ENCODE results near the gene FHOD3. TPM values are rescaled to one million over a fixed set of nuclear protein-coding genes. Genes with fewer than 3 reads are reported as not detected.
A peak's percentile ranks its signal among the peaks of the same experiment; 100 is the strongest.

Gene FHOD3
- polyA plus RNA-seq, 2 of the 4 experiments (the other 2 are of a cell fraction): 2.5 to 3.6 TPM

DNA sequence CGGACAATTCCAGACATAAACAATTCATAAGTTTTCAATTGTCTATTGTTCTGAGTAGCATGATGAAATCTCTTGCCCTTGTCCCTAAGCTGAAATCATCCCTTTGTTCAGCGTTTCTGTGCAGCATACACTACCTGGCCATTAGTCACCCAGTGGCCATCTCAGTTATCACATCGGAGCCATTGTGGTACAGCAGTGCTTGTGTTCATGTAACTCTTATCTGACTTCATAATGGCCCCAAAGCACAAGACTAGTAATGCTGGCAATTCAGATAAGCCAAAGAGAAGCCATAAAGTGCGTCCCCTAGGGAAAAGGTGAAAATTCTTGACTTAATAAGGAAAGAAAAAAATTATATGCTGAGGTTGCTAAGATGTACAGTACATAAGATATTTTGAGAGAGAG is 127.2 kb downstream of the FHOD3 start:
- ChIA-PET CTCF (no interaction called here), POLR2A (no interaction called here)
- Histone ChIP-seq H3K9me3 (no peaks in the 10 kb centered on the region), H3K4me3 (no peak overlapping the region), H3K4me2 (no peak overlapping the region), H3K4me1 (no peaks in the 10 kb centered on the region), H3K27ac (no peak overlapping the region)
- DNase-seq (ENCODE audit: low read depth in 1 of 2, low spot score in 1 of 2) (peak in 1 of 2 experiments; percentile 4), FAIRE-seq (no peak), ATAC-seq (peak; percentile 52 to 66; a peak in 2 of 6 replicates)
- WGBS (ENCODE audit: missing lambda C conversion rate): 28% methylated on average over 4 of the region's 4 CpGs
- TF ChIP-seq, protein P1, sequence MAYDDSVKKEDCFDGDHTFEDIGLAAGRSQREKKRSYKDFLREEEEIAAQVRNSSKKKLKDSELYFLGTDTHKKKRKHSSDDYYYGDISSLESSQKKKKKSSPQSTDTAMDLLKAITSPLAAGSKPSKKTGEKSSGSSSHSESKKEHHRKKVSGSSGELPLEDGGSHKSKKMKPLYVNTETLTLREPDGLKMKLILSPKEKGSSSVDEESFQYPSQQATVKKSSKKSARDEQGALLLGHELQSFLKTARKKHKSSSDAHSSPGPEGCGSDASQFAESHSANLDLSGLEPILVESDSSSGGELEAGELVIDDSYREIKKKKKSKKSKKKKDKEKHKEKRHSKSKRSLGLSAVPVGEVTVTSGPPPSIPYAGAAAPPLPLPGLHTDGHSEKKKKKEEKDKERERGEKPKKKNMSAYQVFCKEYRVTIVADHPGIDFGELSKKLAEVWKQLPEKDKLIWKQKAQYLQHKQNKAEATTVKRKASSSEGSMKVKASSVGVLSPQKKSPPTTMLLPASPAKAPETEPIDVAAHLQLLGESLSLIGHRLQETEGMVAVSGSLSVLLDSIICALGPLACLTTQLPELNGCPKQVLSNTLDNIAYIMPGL (CRISPR knock-in tag; IDR thresholded peaks at IDR 0.05; ENCODE audit: borderline replicate concordance): no peak
- no peak for TF ChIP-seq KDM1A (IDR thresholded peaks at IDR 0.05; ENCODE audit: low read depth)
- TF ChIP-seq ESRRA (IDR thresholded peaks at IDR 0.05; ENCODE audit: borderline replicate concordance, low read length): no peak
- TF ChIP-seq CBX8 (IDR thresholded peaks at IDR 0.05): no peak
- TF ChIP-seq ZSCAN20 (CRISPR knock-in tag; IDR thresholded peaks at IDR 0.05): no peak
- TF ChIP-seq, protein P2, sequence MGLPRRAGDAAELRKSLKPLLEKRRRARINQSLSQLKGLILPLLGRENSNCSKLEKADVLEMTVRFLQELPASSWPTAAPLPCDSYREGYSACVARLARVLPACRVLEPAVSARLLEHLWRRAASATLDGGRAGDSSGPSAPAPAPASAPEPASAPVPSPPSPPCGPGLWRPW (IDR thresholded peaks at IDR 0.05): no peak
- TF ChIP-seq BHLHE40 (IDR thresholded peaks at IDR 0.05; ENCODE audit: low read depth, low read length): no peak
- TF ChIP-seq RAD21 (conservative IDR thresholded peaks at IDR 0.05 in 1 of 2, IDR thresholded peaks at IDR 0.05 in 1 of 2): no peak
- TF ChIP-seq EP300 (IDR thresholded peaks at IDR 0.05): no peak
- TF ChIP-seq HOXA7 (CRISPR knock-in tag; IDR thresholded peaks at IDR 0.05): no peak
- no peak for TF ChIP-seq POLR2A (IDR thresholded peaks at IDR 0.05; ENCODE audit: low read length)
- no peak for TF ChIP-seq RARB (CRISPR knock-in tag; IDR thresholded peaks at IDR 0.05)
- TF ChIP-seq PHF8 (IDR thresholded peaks at IDR 0.05; ENCODE audit: borderline replicate concordance, low read depth): no peak
- no peak for TF ChIP-seq SREBF2 (IDR thresholded peaks at IDR 0.05)
- TF ChIP-seq, protein P3, sequence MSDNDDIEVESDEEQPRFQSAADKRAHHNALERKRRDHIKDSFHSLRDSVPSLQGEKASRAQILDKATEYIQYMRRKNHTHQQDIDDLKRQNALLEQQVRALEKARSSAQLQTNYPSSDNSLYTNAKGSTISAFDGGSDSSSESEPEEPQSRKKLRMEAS (IDR thresholded peaks at IDR 0.05): no peak
- TF ChIP-seq GATA3 (IDR thresholded peaks at IDR 0.05; ENCODE audit: borderline replicate concordance): no peak
- no peak for TF ChIP-seq HEYL (CRISPR knock-in tag; IDR thresholded peaks at IDR 0.05)

- no peak overlapping the region for H3K27ac ChIP-seq
- FAIRE-seq: no peak
- 53% methylated on average over 3 of the region's 3 CpGs for WGBS (ENCODE audit: missing lambda C conversion rate)
- ChIA-PET CTCF (no interaction called here), POLR2A (no interaction called here)
- no peak overlapping the region for H3K4me2 ChIP-seq
- no peak for ATAC-seq
- DNase-seq (ENCODE audit: low read depth in 1 of 2, low spot score in 1 of 2): no peak
- no peaks in the 10 kb centered on the region for H3K9me3 ChIP-seq
- no peak overlapping the region for H3K4me3 ChIP-seq
- no peaks in the 10 kb centered on the region for H3K4me1 ChIP-seq
- TF ChIP-seq EHMT2 (IDR thresholded peaks at IDR 0.05; ENCODE audit: low read depth): no peak
- no peak for TF ChIP-seq BHLHE40 (IDR thresholded peaks at IDR 0.05; ENCODE audit: low read depth, low read length)
These were observed 129.9 kb downstream of the FHOD3 start for GRCh38 chr18:36427369-36427768.

DNA sequence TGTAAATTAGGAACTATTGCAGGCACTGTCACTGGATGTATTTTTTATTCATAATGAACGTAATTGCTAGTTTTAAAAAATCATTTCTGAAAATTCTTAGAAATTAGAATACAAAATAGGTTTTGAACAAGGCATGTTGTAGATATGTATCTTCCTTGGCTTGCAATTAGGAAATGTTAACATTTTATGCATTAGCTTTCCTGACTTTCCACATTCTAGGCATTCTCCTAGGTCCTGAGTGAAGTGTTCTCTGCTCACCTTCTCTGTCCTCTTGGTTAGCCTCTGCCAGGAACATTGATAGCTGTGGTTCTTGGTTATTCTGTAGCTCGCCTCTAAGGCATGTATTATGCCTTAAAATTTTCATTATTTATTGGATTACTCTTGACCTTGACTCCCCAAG is 130.3 kb downstream of the FHOD3 start:
- ATAC-seq (no peak), FAIRE-seq (no peak), DNase-seq (ENCODE audit: low read depth in 1 of 2, low spot score in 1 of 2) (no peak)
- ChIA-PET POLR2A (no interaction called here), CTCF (no interaction called here)
- 23% methylated on average over 2 of the region's 2 CpGs for WGBS (ENCODE audit: missing lambda C conversion rate)
- H3K9me3 ChIP-seq: no peaks in the 10 kb centered on the region
- no peak for TF ChIP-seq EHF (CRISPR knock-in tag; IDR thresholded peaks at IDR 0.05)
- TF ChIP-seq FOSL2 (IDR thresholded peaks at IDR 0.05): no peak
- TF ChIP-seq FOSL2 (CRISPR knock-in tag; IDR thresholded peaks at IDR 0.05): no peak
- TF ChIP-seq TP53 (CRISPR knock-in tag; IDR thresholded peaks at IDR 0.05): no peak
- TF ChIP-seq JUNB (IDR thresholded peaks at IDR 0.05): no peak
- no peak for TF ChIP-seq PHF8 (IDR thresholded peaks at IDR 0.05; ENCODE audit: borderline replicate concordance, low read depth)
- no peak for TF ChIP-seq RCOR1 (IDR thresholded peaks at IDR 0.05; ENCODE audit: low read depth, low read length)
- TF ChIP-seq, protein P4, sequence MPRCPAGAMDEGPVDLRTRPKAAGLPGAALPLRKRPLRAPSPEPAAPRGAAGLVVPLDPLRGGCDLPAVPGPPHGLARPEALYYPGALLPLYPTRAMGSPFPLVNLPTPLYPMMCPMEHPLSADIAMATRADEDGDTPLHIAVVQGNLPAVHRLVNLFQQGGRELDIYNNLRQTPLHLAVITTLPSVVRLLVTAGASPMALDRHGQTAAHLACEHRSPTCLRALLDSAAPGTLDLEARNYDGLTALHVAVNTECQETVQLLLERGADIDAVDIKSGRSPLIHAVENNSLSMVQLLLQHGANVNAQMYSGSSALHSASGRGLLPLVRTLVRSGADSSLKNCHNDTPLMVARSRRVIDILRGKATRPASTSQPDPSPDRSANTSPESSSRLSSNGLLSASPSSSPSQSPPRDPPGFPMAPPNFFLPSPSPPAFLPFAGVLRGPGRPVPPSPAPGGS (IDR thresholded peaks at IDR 0.05): no peak
- no peak for TF ChIP-seq JUN (IDR thresholded peaks at IDR 0.05)
- TF ChIP-seq, protein P1 (CRISPR knock-in tag; IDR thresholded peaks at IDR 0.05; ENCODE audit: borderline replicate concordance): no peak
- no peak for TF ChIP-seq CTCF (IDR thresholded peaks at IDR 0.05)
- no peak for TF ChIP-seq RARB (CRISPR knock-in tag; IDR thresholded peaks at IDR 0.05)
- TF ChIP-seq SREBF2 (IDR thresholded peaks at IDR 0.05): no peak
- H3K4me2 ChIP-seq: no peak overlapping the region
- no peak overlapping the region for H3K4me3 ChIP-seq
- H3K27ac ChIP-seq: no peak overlapping the region
- no peaks in the 10 kb centered on the region for H3K4me1 ChIP-seq
